ENCODE results near the gene PSPN. TPM values are rescaled to one million over a fixed set of nuclear protein-coding genes. Genes with fewer than 3 reads are reported as not detected.
"Not testable (repeated sequence)": the region's sequence is repeated elsewhere in the genome, so short reads cannot be mapped to it uniquely, and the experiment has no call there.

The PSPN gene
- total and polyA plus RNA-seq, 9 donors: 0.72 to 2.8 (median 1.5) TPM

DNA sequence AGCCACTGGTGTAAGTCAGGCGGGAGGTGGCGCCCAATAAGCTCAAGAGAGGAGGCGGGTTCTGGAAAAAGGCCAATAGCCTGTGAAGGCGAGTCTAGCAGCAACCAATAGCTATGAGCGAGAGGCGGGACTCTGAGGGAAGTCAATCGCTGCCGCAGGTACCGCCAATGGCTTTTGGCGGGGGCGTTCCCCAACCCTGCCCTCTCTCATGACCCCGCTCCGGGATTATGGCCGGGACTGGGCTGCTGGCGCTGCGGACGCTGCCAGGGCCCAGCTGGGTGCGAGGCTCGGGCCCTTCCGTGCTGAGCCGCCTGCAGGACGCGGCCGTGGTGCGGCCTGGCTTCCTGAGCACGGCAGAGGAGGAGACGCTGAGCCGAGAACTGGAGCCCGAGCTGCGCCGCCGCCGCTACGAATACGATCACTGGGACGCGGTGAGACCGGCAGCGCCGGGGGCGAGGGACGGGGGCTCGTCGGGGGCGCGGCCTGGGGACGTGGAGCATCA lies 3.1 kb downstream of the PSPN start, which contains the start of gene ALKBH7:
Gene ALKBH7 (plus strand): TSS at position 201 of the 502 bp plus-strand sequence. CDS start 27 bp downstream, at position 228.
- TF ChIP-seq, protein P1, sequence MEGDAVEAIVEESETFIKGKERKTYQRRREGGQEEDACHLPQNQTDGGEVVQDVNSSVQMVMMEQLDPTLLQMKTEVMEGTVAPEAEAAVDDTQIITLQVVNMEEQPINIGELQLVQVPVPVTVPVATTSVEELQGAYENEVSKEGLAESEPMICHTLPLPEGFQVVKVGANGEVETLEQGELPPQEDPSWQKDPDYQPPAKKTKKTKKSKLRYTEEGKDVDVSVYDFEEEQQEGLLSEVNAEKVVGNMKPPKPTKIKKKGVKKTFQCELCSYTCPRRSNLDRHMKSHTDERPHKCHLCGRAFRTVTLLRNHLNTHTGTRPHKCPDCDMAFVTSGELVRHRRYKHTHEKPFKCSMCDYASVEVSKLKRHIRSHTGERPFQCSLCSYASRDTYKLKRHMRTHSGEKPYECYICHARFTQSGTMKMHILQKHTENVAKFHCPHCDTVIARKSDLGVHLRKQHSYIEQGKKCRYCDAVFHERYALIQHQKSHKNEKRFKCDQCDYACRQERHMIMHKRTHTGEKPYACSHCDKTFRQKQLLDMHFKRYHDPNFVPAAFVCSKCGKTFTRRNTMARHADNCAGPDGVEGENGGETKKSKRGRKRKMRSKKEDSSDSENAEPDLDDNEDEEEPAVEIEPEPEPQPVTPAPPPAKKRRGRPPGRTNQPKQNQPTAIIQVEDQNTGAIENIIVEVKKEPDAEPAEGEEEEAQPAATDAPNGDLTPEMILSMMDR (IDR thresholded peaks at IDR 0.05): peak in 1 of 3 donors; percentile 24
- TF ChIP-seq POLR2A (IDR thresholded peaks at IDR 0.05): peak; percentile 35
- TF ChIP-seq EP300 (IDR thresholded peaks at IDR 0.05): peak; percentile 16
- peak; percentile 96 to 100 (median 99) for DNase-seq
- H3K36me3 ChIP-seq: no peaks in the 10 kb centered on the region
- no peaks in the 10 kb centered on the region for H3K27me3 ChIP-seq
- intact Hi-C loops (cut with DNase I): loop anchor here in 1 of 4 donors (10.0 kb wide), 2 partner anchors 52 to 98 kb away; partner anchors contain the start of genes KHSRP and MLLT1
- peak within 1 kb of the TSS; percentile 88 for H3K4me3 ChIP-seq
- 0% methylated on average over 5 to 47 of the region's 47 CpGs for WGBS, 3 donors
- H3K27ac ChIP-seq: peak within 1 kb of the TSS; percentile 63 to 97
- no peaks in the 10 kb centered on the region for H3K9me3 ChIP-seq
- H3K4me1 ChIP-seq (ENCODE audit: insufficient read depth): peaks cover 5% of the 10 kb centered on the region

GRCh38 chr19:6364353-6364752 lies 11.4 kb downstream of the PSPN start:
- Histone ChIP-seq H3K4me3 (no peak overlapping the region), H3K27ac (no peak overlapping the region), H3K27me3 (no peaks in the 10 kb centered on the region), H3K36me3 (no peaks in the 10 kb centered on the region), H3K4me1 (ENCODE audit: insufficient read depth) (peaks cover 2% of the 10 kb centered on the region), H3K9me3 (no peaks in the 10 kb centered on the region)
- TF ChIP-seq EP300 (IDR thresholded peaks at IDR 0.05) (no peak), POLR2A (IDR thresholded peaks at IDR 0.05) (no peak)
- TF ChIP-seq, protein P1 (IDR thresholded peaks at IDR 0.05): no peak
- peak in 1 of 5 donors; percentile 41 for DNase-seq
- WGBS, 3 donors: 94 to 96% (median 95%) methylated on average over 21 of the region's 21 CpGs
- intact Hi-C loops (cut with DNase I): loop anchor here in 2 of 4 donors (5.0 kb wide), 2 partner anchors 147 to 1962 kb away; partner anchors contain the start of genes CHAF1A (in 1 of the 2) and SH3GL1 (in 1 of the 2)

DNA sequence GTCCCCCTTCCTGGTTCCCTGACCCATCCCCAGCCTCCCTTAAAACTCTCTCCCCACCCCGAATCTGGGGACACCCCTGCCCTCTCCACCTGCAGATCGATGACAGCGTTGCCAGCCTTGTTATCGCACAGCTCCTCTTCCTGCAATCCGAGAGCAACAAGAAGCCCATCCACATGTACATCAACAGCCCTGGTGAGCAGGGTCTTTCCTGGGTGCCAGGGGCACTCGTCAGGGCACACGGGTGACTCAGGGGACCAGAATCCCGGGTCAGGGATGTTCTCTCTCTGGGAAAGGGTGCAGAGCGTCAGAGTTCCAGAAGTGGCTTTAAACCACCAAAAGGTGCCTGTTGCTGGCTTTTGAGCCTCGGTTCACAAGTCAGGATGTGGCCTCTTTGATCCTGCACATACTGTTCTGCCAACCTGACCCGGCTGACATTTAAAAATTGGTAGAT lies 13.4 kb downstream of the PSPN start:
- Histone ChIP-seq H3K9me3 (no peaks in the 10 kb centered on the region), H3K27me3 (no peaks in the 10 kb centered on the region), H3K4me3 (peak overlapping the region; percentile 65), H3K36me3 (no peaks in the 10 kb centered on the region), H3K27ac (peak overlapping the region; percentile 73 to 92), H3K4me1 (ENCODE audit: insufficient read depth) (peaks cover 2% of the 10 kb centered on the region)
- peak in 1 of 5 donors; percentile 26 for DNase-seq
- WGBS, 3 donors: 15 to 23% (median 21%) methylated on average over 11 of the region's 11 CpGs
- TF ChIP-seq POLR2A (IDR thresholded peaks at IDR 0.05) (no peak), EP300 (IDR thresholded peaks at IDR 0.05) (no peak)
- TF ChIP-seq, protein P1 (IDR thresholded peaks at IDR 0.05): no peak
- intact Hi-C loops (cut with DNase I): loop anchor here in 2 of 4 donors (5.0 kb wide), 2 partner anchors 145 to 1960 kb away; partner anchors contain the start of genes CHAF1A (in 1 of the 2) and SH3GL1 (in 1 of the 2)

DNA sequence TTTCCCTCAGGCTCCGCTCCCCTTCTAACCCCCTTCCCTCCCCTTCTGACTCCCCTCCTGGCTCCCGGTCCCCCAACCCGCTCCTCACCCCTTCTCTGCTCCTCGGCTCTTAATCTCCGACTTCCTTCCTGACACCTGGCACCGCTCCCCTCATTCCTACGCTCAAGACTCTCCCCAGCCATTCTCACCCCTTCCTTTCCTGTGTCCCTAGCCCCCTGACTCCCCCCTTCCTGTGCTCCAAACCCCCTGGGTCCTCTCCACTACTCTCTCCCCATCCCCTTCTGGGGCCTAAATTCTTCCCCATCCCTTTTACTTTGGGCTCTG lies 13.7 kb downstream of the PSPN start:
- H3K4me1 ChIP-seq (ENCODE audit: insufficient read depth): peaks cover 2% of the 10 kb centered on the region
- no peaks in the 10 kb centered on the region for H3K36me3 ChIP-seq
- H3K4me3 ChIP-seq: peak overlapping the region; percentile 65
- peak in 3 of 5 donors; percentile 49 to 62 (median 59) for DNase-seq
- intact Hi-C loops (cut with DNase I): loop anchor here in 2 of 4 donors (5.0 kb wide), 2 partner anchors 145 to 1960 kb away; partner anchors contain the start of genes CHAF1A (in 1 of the 2) and SH3GL1 (in 1 of the 2)
- TF ChIP-seq POLR2A (IDR thresholded peaks at IDR 0.05) (no peak), EP300 (IDR thresholded peaks at IDR 0.05) (no peak)
- TF ChIP-seq, protein P1 (IDR thresholded peaks at IDR 0.05): no peak
- 0 to 2% (median 1%) methylated on average over 7 of the region's 7 CpGs for WGBS, 3 donors
- H3K27ac ChIP-seq: peak overlapping the region; percentile 73 to 92
- no peaks in the 10 kb centered on the region for H3K27me3 ChIP-seq
- no peaks in the 10 kb centered on the region for H3K9me3 ChIP-seq

DNA sequence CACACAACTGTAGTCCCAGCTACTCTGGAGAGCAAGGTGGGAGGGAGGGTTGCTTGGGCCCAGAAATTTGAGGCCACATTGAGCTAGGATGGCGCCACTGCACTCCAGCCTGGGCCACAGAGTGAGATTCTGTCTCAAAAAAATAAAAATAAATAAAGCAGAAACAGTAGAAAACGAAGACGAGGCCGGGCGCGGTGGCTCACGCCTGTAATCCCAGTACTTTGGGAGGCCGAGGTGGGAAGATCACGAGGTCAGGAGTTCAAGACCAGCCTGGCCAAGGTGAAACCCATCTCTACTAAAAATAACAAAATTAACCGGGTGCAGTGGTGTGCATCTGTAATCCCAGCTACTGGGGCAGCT lies 14.9 kb downstream of the PSPN start:
- intact Hi-C loops (cut with DNase I): loop anchor here in 2 of 4 donors (5.0 kb wide), 2 partner anchors 144 to 1959 kb away; partner anchors contain the start of genes CHAF1A (in 1 of the 2) and SH3GL1 (in 1 of the 2)
- peak overlapping the region; percentile 65 for H3K4me3 ChIP-seq
- peak in 2 of 5 donors; percentile 44 to 51 for DNase-seq

GRCh38 chr19:6360445-6360844 lies 15.3 kb downstream of the PSPN start:
- not testable (repeated sequence) for H3K27me3 ChIP-seq; H3K4me3 ChIP-seq; H3K36me3 ChIP-seq; DNase-seq; H3K27ac ChIP-seq; H3K4me1 ChIP-seq (ENCODE audit: insufficient read depth); H3K9me3 ChIP-seq
- intact Hi-C loops (cut with DNase I): loop anchor here in 2 of 4 donors (5.0 kb wide), 2 partner anchors 143 to 1958 kb away; partner anchors contain the start of genes CHAF1A (in 1 of the 2) and SH3GL1 (in 1 of the 2)
- 91 to 94% (median 94%) methylated on average over 12 of the region's 12 CpGs for WGBS, 3 donors

More for the DNA sequence above, 14.9 kb downstream of the PSPN start:
- peak overlapping the region; percentile 73 to 92 for H3K27ac ChIP-seq
- not testable (repeated sequence) for H3K4me1 ChIP-seq (ENCODE audit: insufficient read depth); H3K27me3 ChIP-seq; H3K9me3 ChIP-seq; H3K36me3 ChIP-seq
- WGBS, 3 donors: 92 to 94% (median 93%) methylated on average over 10 of the region's 10 CpGs
